Rectal smooth muscle tissue (tissue), 1 donor: ENCODE data around the gene IGSF3.
A peak's percentile ranks its signal among the peaks of the same experiment; 100 is the strongest.
"Not testable (repeated sequence)": the region's sequence is repeated elsewhere in the genome, so short reads cannot be mapped to it uniquely, and the experiment has no call there.

Experiments
- H3K27ac ChIP-seq: one replicate; pipeline ENCODE4 v1.7.0; 2013; ENCODE audit warnings: low read depth, low read length, inconsistent platforms
- H3K27me3 ChIP-seq: one replicate; pipeline ENCODE4 v1.7.0; 2013; ENCODE audit warnings: low read length; ENCODE audit not compliant: control insufficient read depth, insufficient read depth
- H3K36me3 ChIP-seq: one replicate; pipeline ENCODE4 v1.7.0; 2013; ENCODE audit warnings: low read length; ENCODE audit not compliant: control insufficient read depth, insufficient read depth
- H3K4me1 ChIP-seq: one replicate; pipeline ENCODE4 v1.7.0; 2013; ENCODE audit warnings: low read length; ENCODE audit not compliant: control insufficient read depth, insufficient read depth
- H3K4me3 ChIP-seq: one replicate; pipeline ENCODE4 v1.7.0; 2013; ENCODE audit warnings: low read length
- H3K9ac ChIP-seq: one replicate; pipeline ENCODE4 v1.7.0; 2013; ENCODE audit warnings: low read length

Gene IGSF3

GRCh38 chr1:116667078-116667574 is 407 bp downstream of the IGSF3 start:
- peak overlapping the region; percentile 82 for H3K4me3 ChIP-seq
- no peaks in the 10 kb centered on the region for H3K27me3 ChIP-seq
- no peak overlapping the region for H3K27ac ChIP-seq
- H3K4me1 ChIP-seq, result no peaks in the 10 kb centered on the region
- H3K36me3 ChIP-seq, result no peaks in the 10 kb centered on the region
- H3K9ac ChIP-seq, result no peak overlapping the region

GRCh38 chr1:116666187-116667077 is 1.1 kb downstream of the IGSF3 start:
- Histone ChIP-seq H3K27me3 (no peaks in the 10 kb centered on the region), H3K4me1 (no peaks in the 10 kb centered on the region), H3K36me3 (no peaks in the 10 kb centered on the region), H3K4me3 (peak overlapping the region; percentile 82), H3K9ac (no peak overlapping the region), H3K27ac (no peak overlapping the region)

GRCh38 chr1:116664978-116665371 is 2.6 kb downstream of the IGSF3 start:
- H3K27me3 ChIP-seq, result no peaks in the 10 kb centered on the region
- no peaks in the 10 kb centered on the region for H3K36me3 ChIP-seq
- no peak overlapping the region for H3K9ac ChIP-seq
- no peak overlapping the region for H3K4me3 ChIP-seq
- no peak overlapping the region for H3K27ac ChIP-seq
- no peaks in the 10 kb centered on the region for H3K4me1 ChIP-seq

DNA sequence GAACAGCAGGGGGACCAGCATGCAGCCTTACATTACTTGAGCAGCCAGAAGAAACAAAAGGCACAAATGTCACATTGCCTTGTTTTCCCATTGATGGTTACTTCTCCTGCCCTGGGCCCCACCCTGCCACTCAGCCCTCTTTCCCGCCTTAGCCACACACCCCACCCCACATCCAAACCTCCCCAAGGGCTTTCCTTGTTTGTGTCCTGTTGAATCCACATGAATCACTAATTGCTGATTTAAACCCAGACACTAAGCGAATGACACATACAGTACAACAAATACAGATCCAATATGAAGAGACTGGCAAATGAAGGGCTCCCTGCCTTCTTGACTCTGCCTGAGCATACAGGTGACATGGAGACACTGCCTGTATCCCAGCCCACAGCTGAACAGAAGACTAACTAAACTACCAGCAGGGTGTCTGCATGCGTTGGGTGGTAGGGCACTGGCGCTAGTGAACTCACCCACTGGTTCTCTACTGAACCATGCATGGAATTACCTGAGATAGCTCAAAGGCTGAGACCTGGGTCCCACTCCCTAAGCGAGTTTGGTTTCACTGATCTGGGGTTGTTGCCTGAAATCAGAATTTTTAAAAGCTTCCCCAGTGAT is 3.1 kb downstream of the IGSF3 start:
- no peaks in the 10 kb centered on the region for H3K4me1 ChIP-seq
- H3K4me3 ChIP-seq, result no peak overlapping the region
- no peak overlapping the region for H3K9ac ChIP-seq
- H3K27ac ChIP-seq, result no peak overlapping the region
- no peaks in the 10 kb centered on the region for H3K27me3 ChIP-seq
- no peaks in the 10 kb centered on the region for H3K36me3 ChIP-seq

DNA sequence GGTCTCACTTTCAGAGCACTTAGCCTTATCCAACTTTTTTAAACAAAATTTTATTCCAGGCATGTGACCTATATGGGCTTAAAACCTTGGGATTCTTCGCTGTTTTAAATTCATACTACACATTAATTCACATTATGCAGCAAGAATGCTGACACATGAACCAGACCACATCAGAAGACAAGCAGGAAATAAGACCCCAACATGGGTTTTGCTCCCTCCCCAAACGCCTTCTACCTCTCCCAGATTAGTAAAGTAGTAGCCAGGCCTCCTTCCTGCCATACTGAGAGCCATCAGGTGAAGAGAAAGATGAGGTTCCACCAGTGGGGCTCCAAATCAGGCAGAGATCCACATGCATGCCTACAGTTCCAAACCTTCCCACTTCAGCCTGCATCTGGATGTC is 3.7 kb downstream of the IGSF3 start:
- H3K27me3 ChIP-seq, result no peaks in the 10 kb centered on the region
- H3K27ac ChIP-seq, result no peak overlapping the region
- no peaks in the 10 kb centered on the region for H3K4me1 ChIP-seq
- H3K36me3 ChIP-seq, result no peaks in the 10 kb centered on the region
- no peak overlapping the region for H3K9ac ChIP-seq
- no peak overlapping the region for H3K4me3 ChIP-seq

DNA sequence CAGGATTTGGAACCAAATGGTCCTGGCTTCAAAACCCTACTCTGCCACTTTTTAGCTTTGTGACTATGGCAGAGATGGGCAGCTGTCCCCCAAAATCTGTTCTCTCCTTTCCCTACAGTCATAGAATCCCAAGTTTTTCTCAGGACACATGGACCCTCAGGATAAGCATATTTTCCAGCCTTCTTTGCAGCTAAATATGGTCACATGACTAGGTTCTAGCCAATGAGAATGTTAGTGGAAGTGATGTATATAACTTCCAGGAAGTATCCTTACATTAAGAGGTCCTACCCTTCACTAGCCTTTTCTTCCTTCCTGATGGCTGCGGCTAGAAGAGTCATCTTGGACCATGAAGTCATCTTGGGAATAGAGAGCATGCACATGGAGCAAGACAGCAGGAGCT is 5.9 kb downstream of the IGSF3 start:
- no peaks in the 10 kb centered on the region for H3K4me1 ChIP-seq
- no peak overlapping the region for H3K4me3 ChIP-seq
- H3K36me3 ChIP-seq, result no peaks in the 10 kb centered on the region
- H3K9ac ChIP-seq, result no peak overlapping the region
- H3K27ac ChIP-seq, result no peak overlapping the region
- no peaks in the 10 kb centered on the region for H3K27me3 ChIP-seq

DNA sequence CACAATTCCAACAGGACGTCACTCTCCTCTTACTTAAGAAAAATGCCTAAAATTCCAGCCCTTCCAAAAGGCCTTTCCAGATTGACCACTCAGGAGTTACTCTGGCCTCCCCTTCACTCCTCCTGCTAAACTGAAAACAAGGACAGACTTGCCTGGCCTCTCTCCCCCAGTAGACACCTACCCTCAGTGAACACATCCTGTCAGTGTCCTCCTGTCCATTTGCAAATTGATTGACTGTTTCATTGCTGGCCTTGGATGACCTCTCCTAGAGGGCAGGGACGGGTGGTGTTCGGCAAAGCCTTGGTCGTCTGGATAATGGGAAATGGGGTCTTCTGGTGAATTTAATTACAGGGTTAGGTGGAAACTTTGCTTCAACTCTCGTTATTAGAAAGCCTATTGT is 8.9 kb downstream of the IGSF3 start:
- not testable (repeated sequence) for H3K4me1 ChIP-seq, H3K9ac ChIP-seq, H3K36me3 ChIP-seq, H3K27ac ChIP-seq, H3K27me3 ChIP-seq, H3K4me3 ChIP-seq

- not testable (repeated sequence) for H3K9ac ChIP-seq, H3K4me1 ChIP-seq, H3K4me3 ChIP-seq, H3K36me3 ChIP-seq, H3K27ac ChIP-seq, H3K27me3 ChIP-seq
Measured at GRCh38 chr1:116657836-116658235, 9.7 kb downstream of the IGSF3 start.

DNA sequence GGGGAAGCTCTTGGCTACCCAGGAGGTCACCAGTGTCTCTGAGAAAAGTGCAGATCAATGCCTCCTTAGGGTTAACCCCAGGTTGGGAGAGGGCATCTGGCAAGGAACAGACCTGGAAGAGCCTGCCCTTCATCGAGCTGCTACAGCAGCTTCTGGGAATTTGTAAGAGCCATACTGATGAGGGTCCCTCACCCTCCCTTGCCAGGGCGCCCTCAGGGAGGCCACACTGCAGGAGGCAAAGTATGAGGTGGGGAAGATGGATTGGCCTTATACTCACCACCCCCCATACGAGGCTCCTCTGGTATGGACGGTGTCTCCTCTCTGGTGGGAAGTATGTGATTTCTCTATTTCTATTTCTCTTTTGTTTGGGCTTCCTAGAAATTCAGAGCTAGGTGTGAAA is 13.2 kb downstream of the IGSF3 start:
- no peaks in the 10 kb centered on the region for H3K36me3 ChIP-seq
- no peak overlapping the region for H3K27ac ChIP-seq
- H3K4me1 ChIP-seq, result no peaks in the 10 kb centered on the region
- H3K27me3 ChIP-seq, result no peaks in the 10 kb centered on the region
- no peak overlapping the region for H3K9ac ChIP-seq
- H3K4me3 ChIP-seq, result no peak overlapping the region

GRCh38 chr1:116652598-116652997 is 14.9 kb downstream of the IGSF3 start:
- not testable (repeated sequence) for H3K9ac ChIP-seq, H3K4me3 ChIP-seq, H3K4me1 ChIP-seq, H3K36me3 ChIP-seq, H3K27ac ChIP-seq, H3K27me3 ChIP-seq

GRCh38 chr1:116650781-116651180 is 16.8 kb downstream of the IGSF3 start:
- not testable (repeated sequence) for H3K36me3 ChIP-seq, H3K4me1 ChIP-seq, H3K27ac ChIP-seq, H3K27me3 ChIP-seq, H3K9ac ChIP-seq, H3K4me3 ChIP-seq

GRCh38 chr1:116649041-116649440 is 18.5 kb downstream of the IGSF3 start:
- H3K36me3 ChIP-seq, H3K9ac ChIP-seq, H3K27ac ChIP-seq, H3K4me3 ChIP-seq, H3K27me3 ChIP-seq, H3K4me1 ChIP-seq: not testable (repeated sequence)

DNA sequence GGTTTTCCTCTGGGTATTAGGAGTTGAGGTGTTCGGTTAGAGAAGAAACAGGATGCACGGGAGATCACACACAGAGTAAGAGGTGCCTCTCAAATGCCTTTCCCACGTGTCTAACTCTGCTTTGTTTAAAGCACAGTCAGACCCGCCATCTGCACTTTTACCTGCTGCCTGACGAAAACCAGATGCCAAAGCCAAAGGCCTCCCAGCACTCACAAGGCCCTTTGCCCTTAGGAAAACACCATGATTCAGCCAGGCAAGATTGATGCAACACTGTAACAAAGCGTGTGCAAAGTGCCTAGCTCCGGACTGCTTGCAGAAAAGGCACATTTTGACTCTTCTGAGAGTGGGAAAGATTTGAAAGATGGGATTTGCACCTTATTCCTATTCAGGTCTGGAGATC is 19.2 kb downstream of the IGSF3 start:
- not testable (repeated sequence) for H3K4me3 ChIP-seq, H3K36me3 ChIP-seq, H3K27me3 ChIP-seq, H3K9ac ChIP-seq, H3K4me1 ChIP-seq, H3K27ac ChIP-seq
